SKM-1 treated with dmso at 0.1 percent for 144 hours (cell line): ENCODE measurements around the gene KLRB1.
"Not testable (repeated sequence)": the region's sequence is repeated elsewhere in the genome, so short reads cannot be mapped to it uniquely, and the experiment has no call there.

Source experiments
- DNase-seq: peaks from one replicate; lab custom pipeline; 2025; ENCODE audit not compliant: unreplicated experiment; lab: John Stamatoyannopoulos, UW

The KLRB1 gene

DNA sequence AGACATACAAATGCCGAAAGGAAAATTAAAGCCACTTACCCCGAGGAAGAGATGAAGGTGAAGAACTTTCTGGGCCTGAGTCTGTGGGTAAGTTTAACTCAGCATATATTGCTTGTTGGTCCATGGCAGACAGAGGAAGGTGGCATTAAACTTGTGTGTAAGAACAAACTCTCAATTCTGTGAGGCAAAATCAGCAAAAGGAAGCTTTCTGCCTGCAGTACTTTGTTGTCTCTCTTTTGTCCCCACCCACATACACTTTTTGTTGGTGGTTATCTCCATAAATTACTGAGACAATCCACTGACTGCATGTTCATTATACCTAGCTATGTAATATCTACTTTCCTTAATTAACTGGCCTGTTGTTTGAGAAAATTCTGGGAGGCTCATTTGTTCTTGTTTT lies at the start of gene KLRB1:
Gene KLRB1 (minus strand): TSS at position 201 of the 400 bp plus-strand sequence. CDS start 77 bp downstream, at position 124.
- DNase-seq: no peak

- no peak for DNase-seq
Measured at GRCh38 chr12:9651265-9651729, 43.6 kb upstream of the KLRB1 start.

- no peak for DNase-seq
Measured at GRCh38 chr12:9650151-9650576, 42.4 kb upstream of the KLRB1 start.

DNA sequence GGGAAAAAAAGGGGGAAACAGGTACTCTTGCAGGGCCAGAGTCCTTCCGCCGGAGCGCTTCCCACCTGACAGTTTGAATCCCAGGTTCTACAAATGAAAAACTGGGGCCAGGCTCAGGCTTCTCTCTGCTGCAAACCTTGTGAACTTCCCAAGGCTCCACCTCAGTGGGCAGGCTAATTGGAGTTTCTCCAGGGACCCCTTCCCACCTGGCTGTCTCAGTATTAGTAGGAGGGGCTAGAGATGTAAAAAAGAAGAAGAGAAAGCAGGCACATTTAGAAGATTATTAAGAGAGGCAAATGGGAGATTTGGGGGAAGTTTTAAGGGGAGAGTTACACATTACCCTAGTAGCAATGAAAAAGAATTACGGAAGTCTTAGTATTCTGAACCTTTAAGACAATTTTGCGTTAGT lies 41.8 kb upstream of the KLRB1 start:
- no peak for DNase-seq

DNA sequence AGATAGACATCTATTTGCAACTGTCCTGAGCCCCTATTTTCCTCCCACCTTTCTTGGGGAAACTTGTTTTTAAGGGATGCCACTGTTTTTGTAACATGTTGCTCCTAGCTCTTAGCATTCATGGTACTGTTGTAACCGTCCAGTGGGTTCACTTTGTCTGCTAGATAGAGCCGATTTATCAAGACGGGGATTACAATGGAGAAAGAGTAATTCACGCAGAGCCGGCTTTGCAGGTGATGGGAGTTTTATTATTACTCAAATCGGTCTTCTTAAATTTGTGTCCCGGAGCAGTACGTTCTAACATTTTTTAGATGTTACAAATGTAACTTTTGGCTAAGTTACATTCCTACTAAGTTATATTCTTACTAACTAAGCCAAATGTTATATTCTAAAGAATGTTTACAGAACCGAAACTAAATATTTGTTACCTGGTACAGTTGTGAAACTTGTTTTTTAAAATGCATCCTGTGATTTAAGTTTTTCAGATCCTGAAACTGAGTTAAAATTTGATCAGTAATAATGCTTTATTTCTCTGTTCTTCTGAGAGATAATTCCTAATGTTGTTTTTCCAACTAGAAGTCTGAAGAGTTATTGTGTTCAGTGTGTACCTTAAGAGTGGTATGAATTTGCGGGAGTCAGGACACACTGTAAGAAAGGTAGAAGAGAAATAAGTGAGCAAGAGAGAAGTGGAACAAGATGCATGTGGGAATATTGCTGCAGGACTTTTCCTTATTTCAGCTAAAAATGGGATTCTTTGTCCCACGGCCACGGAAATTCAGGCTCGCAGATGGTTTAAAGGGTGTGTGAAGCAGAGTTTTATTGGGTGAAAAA lies 41.2 kb upstream of the KLRB1 start:
- DNase-seq: no peak

DNA sequence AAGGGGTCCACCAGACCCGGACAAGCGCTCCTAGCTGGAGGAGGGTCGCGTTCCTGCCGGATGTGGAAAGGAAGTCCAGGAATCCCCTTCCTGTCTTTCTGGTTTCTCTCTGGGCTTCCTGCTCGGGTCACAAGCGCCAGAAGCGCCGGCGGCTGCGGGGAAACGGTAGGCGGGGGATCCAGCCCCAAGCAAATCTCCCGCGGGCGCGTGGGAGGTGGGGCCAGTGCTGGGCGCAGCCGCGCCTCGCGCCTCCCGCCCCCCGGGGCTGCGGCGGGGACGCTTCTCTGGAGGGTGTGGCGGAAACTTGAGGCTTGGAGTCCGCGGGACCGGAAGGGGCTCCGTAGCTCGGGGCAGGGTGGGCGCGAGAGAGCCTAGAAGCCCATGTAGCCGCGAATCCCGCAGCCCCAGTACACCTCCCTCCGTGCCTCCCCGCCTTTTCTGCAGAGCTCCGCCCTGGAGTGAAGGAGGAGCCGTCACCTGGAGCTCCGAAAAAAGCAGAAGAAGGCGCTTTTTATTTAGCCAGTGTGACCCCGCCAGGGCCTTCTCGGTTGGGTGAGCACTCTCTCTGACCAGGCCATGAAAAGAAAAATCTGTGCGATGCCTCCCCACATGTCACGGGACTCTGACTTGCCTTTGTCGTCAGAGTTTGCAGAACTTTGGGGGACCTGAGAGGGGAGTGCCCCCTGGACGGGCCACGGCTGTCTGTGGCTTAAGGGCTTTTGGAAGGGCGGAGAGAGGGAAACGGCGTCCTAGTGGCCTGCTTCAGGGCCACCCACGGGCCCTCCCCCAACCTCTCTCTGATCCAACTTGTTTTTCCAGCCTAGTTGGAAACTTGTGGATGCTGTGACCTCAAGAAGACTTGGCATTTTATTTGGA lies 40.3 kb upstream of the KLRB1 start:
- DNase-seq: peak; percentile 65

DNA sequence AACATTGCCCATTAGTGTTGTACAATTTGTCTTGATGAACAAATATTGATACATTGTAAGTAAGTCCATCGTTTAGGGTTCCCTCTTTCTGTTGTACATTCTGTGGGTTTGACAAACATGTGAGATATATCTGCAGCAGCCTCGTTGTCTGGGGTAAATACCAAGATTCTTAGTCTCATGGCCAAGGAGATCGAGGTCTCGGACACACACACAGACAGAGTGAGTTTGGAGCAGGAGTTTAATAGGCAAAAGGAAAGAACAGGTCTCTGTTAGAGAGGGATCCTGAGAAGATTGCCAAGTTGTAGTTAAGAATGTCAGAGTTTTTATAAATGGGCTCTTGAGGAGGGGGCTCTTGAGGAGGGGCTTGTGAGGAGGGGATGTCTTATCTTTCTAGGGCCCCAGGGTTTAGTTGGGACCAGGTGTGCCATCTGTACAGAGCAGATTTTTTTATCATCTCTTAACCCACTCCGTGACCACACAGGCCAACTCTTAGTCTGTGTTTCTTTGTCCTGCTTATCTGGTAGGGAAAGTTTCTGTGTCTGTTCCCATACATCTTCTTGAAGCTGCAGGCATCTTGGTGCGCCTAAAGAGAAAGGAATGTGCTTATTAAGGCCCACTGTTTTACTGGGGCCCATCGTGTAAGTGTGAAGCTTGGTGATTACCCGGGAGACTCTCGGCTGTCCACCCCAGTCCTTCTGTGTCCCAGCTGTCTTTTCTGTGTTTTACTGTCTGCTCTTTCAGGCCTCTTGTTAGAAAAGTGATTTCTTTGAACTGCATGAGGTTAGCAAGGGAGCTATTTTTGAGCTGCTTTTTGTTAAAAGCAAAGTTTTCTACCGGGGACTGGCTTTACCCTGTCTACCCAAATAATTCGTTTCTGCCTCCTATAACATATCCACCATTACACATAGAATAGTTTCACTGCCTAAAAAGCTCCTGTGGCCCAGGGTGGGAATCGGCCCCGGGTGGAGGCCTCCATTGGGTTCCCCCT lies 39.4 kb upstream of the KLRB1 start:
- no peak for DNase-seq

DNA sequence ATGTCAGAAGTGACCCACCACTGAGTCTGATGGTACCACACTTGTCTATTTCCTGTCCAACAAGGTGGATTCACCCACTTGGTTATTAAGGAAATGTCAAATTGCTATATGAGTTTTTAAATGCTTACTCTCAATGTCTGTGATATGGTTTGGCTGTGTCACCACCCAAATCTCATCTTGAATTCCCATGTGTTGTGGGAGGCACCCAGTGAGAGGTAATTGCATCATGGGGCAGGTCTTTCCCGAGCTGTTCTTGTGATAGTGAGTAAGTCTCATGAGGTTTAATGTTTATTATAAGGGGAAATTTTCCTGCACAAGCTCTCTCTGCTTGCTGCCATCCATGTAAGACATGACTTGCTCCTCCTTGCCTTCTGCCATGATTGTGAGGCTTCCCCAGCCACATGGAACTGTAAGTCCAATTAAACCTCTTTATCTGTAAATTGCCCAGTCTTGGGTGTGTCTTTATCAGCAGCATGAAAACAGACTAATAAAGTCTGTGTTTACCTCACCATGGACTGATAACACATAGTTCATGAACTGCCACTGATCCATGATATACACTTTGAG lies 37.4 kb upstream of the KLRB1 start:
- DNase-seq: not testable (repeated sequence)

DNA sequence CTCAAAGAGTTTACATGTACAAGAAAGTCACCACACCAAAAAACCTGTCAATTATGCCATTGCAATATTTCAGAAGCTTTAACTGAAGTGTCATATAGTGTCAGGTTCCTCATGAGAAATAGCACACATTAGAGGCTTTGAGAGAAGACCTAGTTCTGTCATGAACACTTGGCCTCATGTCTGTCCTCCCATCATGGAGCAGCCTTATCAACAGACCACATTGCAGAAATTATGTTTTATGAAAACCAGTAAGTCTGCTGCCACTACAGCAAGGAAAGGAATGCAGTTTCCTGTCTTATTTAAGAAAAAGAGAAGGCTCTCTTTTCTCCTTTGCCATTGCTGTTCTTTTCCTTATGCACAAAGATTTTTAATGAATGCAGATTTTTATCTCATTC lies 35.5 kb upstream of the KLRB1 start:
- DNase-seq: no peak

DNA sequence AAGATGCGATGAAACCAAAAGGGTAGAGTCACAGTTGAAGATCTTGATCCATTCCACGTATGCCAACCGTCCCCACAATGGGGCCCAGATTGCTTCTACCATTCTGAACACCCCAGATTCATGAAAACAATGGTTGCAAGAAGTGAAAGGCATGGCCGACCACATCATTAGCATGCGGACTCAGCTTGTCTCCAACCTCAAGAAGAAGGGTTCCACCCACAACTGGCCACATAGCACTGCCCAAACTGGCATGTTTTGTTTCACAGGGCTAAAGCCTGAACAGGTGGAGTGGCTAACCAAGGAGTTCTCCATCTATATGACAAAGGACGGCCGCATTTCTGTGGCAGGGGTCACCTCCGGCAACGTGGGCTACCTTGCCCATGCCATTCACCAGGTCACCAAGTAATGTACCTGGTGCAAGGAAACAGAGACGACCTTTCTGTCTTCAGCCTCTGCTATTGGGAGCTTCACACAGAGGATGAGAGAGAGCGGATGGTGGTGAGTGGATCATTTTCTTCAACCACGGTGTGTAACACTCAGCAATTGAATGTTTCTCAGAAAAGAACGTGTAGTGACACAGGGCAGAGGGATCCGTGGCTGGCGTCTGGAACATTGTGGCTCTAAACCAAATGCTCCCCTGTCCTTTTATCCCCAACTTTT lies 35.0 kb upstream of the KLRB1 start:
- DNase-seq: no peak

DNA sequence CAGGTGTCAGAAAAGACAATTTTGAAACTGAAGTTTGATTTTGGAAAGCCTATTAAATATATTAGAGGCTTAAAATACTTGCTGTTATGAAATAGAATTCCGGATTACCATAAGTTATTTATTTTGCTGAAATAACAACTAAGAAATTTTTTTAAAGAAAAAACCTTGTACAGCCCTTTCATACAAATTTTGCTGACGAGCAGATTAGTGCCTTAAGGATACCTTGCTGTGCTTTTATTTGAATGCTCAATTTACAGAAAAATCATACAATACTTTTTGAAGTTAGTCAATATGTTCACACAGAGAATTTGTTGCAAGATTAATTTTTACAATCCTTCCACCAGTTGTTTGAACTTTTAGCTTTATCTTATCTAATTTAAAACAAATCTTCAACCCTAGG lies 32.3 kb upstream of the KLRB1 start:
- DNase-seq: no peak

DNA sequence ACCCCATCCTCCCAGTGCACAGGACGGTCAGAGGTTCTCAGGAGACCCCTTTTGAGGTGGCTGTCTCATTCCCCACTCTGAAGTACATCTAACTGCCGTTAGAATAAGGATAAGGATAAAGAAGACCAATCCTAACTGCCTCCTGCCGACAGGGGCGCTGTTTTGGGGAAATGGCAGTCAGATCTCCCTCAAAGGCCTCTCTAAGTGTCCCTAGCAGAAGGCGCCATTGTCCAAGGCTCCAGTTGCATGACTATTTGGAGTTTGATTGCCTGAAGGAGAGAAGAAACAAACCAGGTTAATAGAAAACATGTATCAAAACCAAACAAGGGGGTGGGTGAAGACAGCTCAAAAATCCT lies 29.1 kb upstream of the KLRB1 start:
- no peak for DNase-seq

DNA sequence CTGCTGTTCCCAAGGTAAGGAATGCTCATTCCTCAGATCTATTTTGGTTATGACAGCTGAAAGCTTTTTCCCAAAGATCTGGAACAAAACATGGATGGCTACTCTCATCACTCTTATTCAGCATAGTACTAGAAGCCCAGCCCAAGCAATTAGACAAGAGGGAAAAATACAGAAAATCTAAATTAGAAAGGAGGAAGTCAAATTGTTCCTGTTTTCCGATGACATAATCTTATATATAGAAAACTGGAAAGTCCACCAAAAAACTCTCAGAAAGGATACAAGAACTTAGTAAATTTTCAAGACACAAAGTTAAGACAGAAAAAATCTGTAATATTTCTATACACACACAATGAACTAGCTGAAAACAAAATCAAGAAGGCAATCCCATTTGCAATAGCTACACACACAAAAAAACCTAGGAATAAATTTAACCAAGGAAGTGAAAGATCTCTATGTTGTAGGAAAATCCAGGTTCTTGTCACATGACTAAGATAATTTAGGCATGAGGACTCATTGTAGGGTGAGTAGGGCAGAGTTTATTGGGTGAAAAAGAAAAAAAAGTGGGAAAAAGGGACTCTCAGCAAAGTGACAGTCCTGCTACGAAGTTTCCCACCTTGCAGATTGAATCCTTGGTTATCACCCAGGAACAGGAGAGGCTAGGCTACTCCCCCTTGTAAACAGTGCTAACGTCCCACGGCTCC lies 28.6 kb upstream of the KLRB1 start:
- no peak for DNase-seq

GRCh38 chr12:9634969-9635754 lies 27.4 kb upstream of the KLRB1 start:
- no peak for DNase-seq

DNA sequence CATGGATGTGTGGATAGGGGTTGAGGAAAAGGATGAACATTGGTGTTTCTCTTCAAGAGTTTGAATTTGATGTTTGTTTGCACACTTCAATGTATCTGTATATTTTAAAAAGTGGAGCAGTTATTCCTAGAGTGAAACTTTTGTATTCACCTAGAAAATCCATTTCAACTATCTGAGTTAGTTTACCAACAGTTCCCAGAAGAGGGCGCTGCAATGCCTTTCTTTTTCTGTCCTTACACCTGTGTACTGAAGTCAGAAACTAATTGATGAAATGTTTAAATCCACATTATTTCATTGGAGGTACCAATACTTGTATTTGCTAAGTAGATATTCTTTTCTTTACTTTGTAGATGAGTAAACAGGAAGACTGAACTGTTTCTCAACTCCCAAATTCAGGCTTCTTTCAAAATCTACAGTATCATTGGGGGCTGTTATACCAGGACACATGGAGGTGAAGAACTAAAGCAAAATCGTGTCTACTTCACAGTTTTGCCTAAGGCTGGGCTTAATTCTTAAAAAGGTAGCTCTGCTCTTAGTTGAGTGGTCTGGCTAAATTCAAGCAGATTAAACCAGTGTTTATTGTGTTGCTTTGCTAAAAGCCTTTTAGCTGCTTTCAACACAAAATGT lies 26.6 kb upstream of the KLRB1 start:
- no peak for DNase-seq

- DNase-seq: no peak
Measured at GRCh38 chr12:9632766-9633165, 25.1 kb upstream of the KLRB1 start.

GRCh38 chr12:9626821-9627220 lies 19.1 kb upstream of the KLRB1 start:
- no peak for DNase-seq

DNA sequence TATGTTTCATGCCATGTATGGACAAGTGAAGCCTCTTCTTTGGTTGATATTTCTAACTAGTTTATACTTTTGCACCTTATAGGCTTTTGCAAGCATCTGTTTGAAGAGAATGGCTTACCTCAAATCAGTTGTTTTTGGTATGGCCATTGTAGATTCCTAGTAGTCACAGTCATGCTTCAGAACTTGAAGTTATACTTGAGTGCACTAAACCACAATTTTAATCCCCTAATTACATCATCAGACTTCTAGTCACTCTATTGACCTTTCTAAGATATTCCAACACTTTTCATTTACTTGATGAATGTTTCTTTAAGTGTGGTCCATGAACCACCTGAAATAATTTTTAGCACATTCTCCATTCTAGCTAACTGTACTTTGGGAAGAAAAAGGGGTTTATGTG lies 18.6 kb upstream of the KLRB1 start:
- DNase-seq: no peak
